ENCODE data around the gene OSBPL6. TPM values are rescaled to one million over a fixed set of nuclear protein-coding genes. Genes with fewer than 3 reads are reported as not detected.
"Not testable (repeated sequence)": the region's sequence is repeated elsewhere in the genome, so short reads cannot be mapped to it uniquely, and the experiment has no call there.

OSBPL6 gene
- total RNA-seq, 1 donor from 2014 or later, result 3.4 TPM

GRCh38 chr2:178320011-178320585 lies 125.8 kb downstream of the OSBPL6 start:
- intact Hi-C loops (cut with DNase I), result no loop called here
- ATAC-seq, result no peak
- DNase-seq (ENCODE audit: missing footprints), result no peak

GRCh38 chr2:178322068-178322467 lies 127.8 kb downstream of the OSBPL6 start:
- no peak for ATAC-seq
- DNase-seq (ENCODE audit: missing footprints), result no peak
- intact Hi-C loops (cut with DNase I), result no loop called here

GRCh38 chr2:178323331-178323730 lies 129.0 kb downstream of the OSBPL6 start:
- intact Hi-C loops (cut with DNase I); DNase-seq (ENCODE audit: missing footprints); ATAC-seq: not testable (repeated sequence)

- no peak for ATAC-seq
Observed at GRCh38 chr2:178324077-178324476, 129.8 kb downstream of the OSBPL6 start.

GRCh38 chr2:178325268-178325667 lies 131.0 kb downstream of the OSBPL6 start:
- DNase-seq (ENCODE audit: missing footprints), result no peak
- intact Hi-C loops (cut with DNase I), result no loop called here
- no peak for ATAC-seq

More at GRCh38 chr2:178324077-178324476, 129.8 kb downstream of the OSBPL6 start:
- DNase-seq (ENCODE audit: missing footprints), result no peak
- intact Hi-C loops (cut with DNase I), result no loop called here

- intact Hi-C loops (cut with DNase I), result no loop called here
- DNase-seq (ENCODE audit: missing footprints), result no peak
Observed at GRCh38 chr2:178327516-178327915, 133.2 kb downstream of the OSBPL6 start.

GRCh38 chr2:178328037-178328436 lies 133.7 kb downstream of the OSBPL6 start:
- intact Hi-C loops (cut with DNase I), result no loop called here
- ATAC-seq (no peak), DNase-seq (ENCODE audit: missing footprints) (no peak)

More at GRCh38 chr2:178327516-178327915, 133.2 kb downstream of the OSBPL6 start:
- no peak for ATAC-seq

GRCh38 chr2:178330175-178331017 lies 136.1 kb downstream of the OSBPL6 start:
- DNase-seq (ENCODE audit: missing footprints) (no peak), ATAC-seq (no peak)
- intact Hi-C loops (cut with DNase I), result no loop called here

- no peak for ATAC-seq
- DNase-seq (ENCODE audit: missing footprints), result no peak
- intact Hi-C loops (cut with DNase I), result no loop called here
Observed at GRCh38 chr2:178331474-178332432, 137.4 kb downstream of the OSBPL6 start.

GRCh38 chr2:178333851-178334250 lies 139.5 kb downstream of the OSBPL6 start:
- ATAC-seq (no peak), DNase-seq (ENCODE audit: missing footprints) (no peak)
- intact Hi-C loops (cut with DNase I), result no loop called here

- DNase-seq (ENCODE audit: missing footprints) (no peak), ATAC-seq (no peak)
- intact Hi-C loops (cut with DNase I), result no loop called here
Observed at GRCh38 chr2:178335230-178335629, 140.9 kb downstream of the OSBPL6 start.

- ATAC-seq, result no peak
- intact Hi-C loops (cut with DNase I), result no loop called here
- no peak for DNase-seq (ENCODE audit: missing footprints)
Observed at GRCh38 chr2:178344121-178344520, 149.8 kb downstream of the OSBPL6 start.

- DNase-seq (ENCODE audit: missing footprints) (no peak), ATAC-seq (no peak)
- intact Hi-C loops (cut with DNase I), result no loop called here
Observed at GRCh38 chr2:178345951-178346350, 151.6 kb downstream of the OSBPL6 start.

GRCh38 chr2:178350051-178350450 lies 155.7 kb downstream of the OSBPL6 start:
- intact Hi-C loops (cut with DNase I), result no loop called here
- ATAC-seq (no peak), DNase-seq (ENCODE audit: missing footprints) (no peak)

GRCh38 chr2:178357704-178358103 lies 163.4 kb downstream of the OSBPL6 start:
- DNase-seq (ENCODE audit: missing footprints); ATAC-seq; intact Hi-C loops (cut with DNase I): not testable (repeated sequence)

GRCh38 chr2:178359192-178359912 lies 165.0 kb downstream of the OSBPL6 start:
- ATAC-seq, result no peak
- intact Hi-C loops (cut with DNase I), result no loop called here
- no peak for DNase-seq (ENCODE audit: missing footprints)

GRCh38 chr2:178361588-178361987 lies 167.3 kb downstream of the OSBPL6 start:
- no peak for ATAC-seq
- intact Hi-C loops (cut with DNase I), result no loop called here
- no peak for DNase-seq (ENCODE audit: missing footprints)

- ATAC-seq (no peak), DNase-seq (ENCODE audit: missing footprints) (no peak)
- intact Hi-C loops (cut with DNase I), result no loop called here
Observed at GRCh38 chr2:178363252-178363651, 168.9 kb downstream of the OSBPL6 start.

- no peak for DNase-seq (ENCODE audit: missing footprints)
- ATAC-seq, result no peak
- intact Hi-C loops (cut with DNase I), result no loop called here
Observed at GRCh38 chr2:178365116-178365515, 170.8 kb downstream of the OSBPL6 start.

Measured in Right ventricle myocardium inferior (tissue), 1 donor.